Retinal pigment epithelial cell (primary cell): ENCODE data around the gene RPS6KA3.

Experiments
- DNase-seq: peaks from one replicate; pipeline ENCODE4 v3.0.0-alpha.2; 2010; ENCODE audit warnings: low read depth
- H3K4me3 ChIP-seq: 2 replicates; pipeline ENCODE4 v1.5.1; 2011; ENCODE audit warnings: mild to moderate bottlenecking, low read length, control low read depth, moderate library complexity
- TF ChIP-seq, protein P1 (sequence below): conservative IDR thresholded peaks from 2 replicates; pipeline ENCODE4 v1.5.1; 2011; ENCODE audit warnings: low read depth, low read length, control low read depth, inconsistent platforms

Gene RPS6KA3

DNA sequence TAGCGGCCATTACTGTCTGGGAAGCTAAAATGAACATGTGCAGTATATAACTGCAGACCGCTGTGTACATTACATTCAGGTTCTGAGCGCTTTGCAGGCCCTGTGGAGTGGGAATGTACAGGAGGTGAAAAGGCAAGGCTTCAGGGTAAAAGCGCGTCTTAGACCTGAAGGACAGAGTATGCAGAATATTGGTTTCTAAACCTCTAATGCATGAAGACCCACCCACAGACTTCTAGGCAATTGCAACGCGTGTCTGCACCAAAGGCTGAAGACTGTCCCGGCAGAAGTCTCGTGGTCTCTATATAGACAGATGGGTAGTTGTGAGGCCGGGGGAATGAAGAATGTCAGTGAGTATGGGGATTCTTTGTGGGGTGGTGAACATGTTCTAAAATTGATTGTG, 155.4 kb downstream of the RPS6KA3 start:
- no peak overlapping the region for H3K4me3 ChIP-seq
- TF ChIP-seq, protein P1, sequence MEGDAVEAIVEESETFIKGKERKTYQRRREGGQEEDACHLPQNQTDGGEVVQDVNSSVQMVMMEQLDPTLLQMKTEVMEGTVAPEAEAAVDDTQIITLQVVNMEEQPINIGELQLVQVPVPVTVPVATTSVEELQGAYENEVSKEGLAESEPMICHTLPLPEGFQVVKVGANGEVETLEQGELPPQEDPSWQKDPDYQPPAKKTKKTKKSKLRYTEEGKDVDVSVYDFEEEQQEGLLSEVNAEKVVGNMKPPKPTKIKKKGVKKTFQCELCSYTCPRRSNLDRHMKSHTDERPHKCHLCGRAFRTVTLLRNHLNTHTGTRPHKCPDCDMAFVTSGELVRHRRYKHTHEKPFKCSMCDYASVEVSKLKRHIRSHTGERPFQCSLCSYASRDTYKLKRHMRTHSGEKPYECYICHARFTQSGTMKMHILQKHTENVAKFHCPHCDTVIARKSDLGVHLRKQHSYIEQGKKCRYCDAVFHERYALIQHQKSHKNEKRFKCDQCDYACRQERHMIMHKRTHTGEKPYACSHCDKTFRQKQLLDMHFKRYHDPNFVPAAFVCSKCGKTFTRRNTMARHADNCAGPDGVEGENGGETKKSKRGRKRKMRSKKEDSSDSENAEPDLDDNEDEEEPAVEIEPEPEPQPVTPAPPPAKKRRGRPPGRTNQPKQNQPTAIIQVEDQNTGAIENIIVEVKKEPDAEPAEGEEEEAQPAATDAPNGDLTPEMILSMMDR: no peak
- DNase-seq: no peak

DNA sequence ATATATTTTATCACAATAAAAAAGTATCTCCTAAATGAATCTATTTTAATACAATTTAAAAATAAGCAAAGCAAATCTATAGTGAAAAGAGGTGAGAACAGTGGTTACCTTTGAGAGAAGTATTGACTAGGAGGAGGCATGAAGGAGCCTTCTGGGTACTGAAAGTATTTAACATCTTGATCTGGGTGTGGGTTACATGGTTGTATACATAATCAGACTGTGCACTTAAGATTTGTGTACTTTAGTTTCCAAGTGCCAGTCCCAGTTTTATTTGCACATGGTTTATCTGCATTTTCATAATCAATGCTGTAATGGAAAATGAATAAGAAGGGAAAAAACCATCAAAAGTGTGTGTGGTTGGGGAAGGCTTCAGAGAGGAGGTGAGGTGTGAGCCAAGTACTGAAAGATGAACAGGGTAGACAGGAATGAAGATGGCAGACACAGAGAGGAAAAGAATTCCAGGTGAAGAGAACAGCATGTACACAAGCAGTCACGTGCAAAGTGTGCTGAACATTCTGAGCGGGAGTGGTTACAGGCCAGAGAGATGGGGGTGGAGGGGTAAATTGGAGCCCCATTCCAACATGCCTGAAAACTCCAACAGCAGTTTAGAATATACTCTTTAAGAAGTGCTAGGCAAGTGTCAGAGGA, 164.7 kb downstream of the RPS6KA3 start:
- no peak overlapping the region for H3K4me3 ChIP-seq
- TF ChIP-seq, protein P1: no peak
- DNase-seq: no peak
